AG04449 (cell line): Measurements from ENCODE around the gene ADCK2.
"Not testable (repeated sequence)": the region's sequence is repeated elsewhere in the genome, so short reads cannot be mapped to it uniquely, and the experiment has no call there.

Experiments
- CTCF ChIA-PET: fragments of 350-600 bp; formaldehyde crosslinking; extraction: SDS; loops from one replicate; lab custom pipeline; 2021; ENCODE audit warnings: antibody characterized with exemption; lab: Yijun Ruan, JAX
- POLR2A ChIA-PET: fragments of 400-600, 350-600 bp; formaldehyde crosslinking; extraction: SDS; loops from one replicate; lab custom pipeline; 2020; ENCODE audit warnings: antibody characterized with exemption, inconsistent platforms; lab: Yijun Ruan, JAX
- DNase-seq: peaks from one replicate; pipeline ENCODE4 v3.0.0-alpha.2; 2010; ENCODE audit warnings: low read depth, low spot score
- H3K4me3 ChIP-seq: 2 replicates; pipeline ENCODE4 v1.5.1; 2011; ENCODE audit warnings: low read depth, mild to moderate bottlenecking, control low read depth, low read length
- TF ChIP-seq, protein P1 (sequence below): IDR thresholded peaks from one replicate; pipeline ENCODE4 v1.5.1; 2011; ENCODE audit warnings: mild to moderate bottlenecking, moderate library complexity, low read length, control low read depth, inconsistent platforms; ENCODE audit not compliant: insufficient read depth; ENCODE audit errors: missing control alignments

The ADCK2 gene

DNA sequence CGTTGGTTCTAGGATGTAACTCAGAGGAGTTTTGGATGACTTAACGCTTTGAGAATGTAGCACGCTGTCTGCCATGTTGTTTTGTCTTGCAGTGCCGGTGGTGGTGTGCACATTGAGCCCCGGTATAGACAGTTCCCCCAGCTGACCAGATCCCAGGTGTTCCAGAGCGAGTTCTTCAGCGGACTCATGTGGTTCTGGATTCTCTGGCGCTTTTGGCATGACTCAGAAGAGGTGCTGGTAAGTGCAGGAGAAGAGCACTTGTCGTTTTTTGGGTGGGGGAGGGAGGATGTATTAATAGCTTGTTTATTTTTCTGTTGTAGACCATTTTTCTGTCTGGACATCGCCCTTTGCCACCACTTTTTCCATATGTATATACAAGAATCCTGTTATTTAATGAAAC lies 30.0 kb downstream of the ADCK2 start:
- ChIA-PET POLR2A (interaction anchor here (0.6 kb wide), 1 partner anchor 22 kb away, joined by 4 read pairs; no protein-coding TSS in a partner anchor), CTCF (interaction anchor here (0.7 to 1.1 kb wide), 2 partner anchors 20 to 23 kb away, joined by 3 read pairs; no protein-coding TSS in a partner anchor)
- no peak overlapping the region for H3K4me3 ChIP-seq
- no peak for DNase-seq
- TF ChIP-seq, protein P1, sequence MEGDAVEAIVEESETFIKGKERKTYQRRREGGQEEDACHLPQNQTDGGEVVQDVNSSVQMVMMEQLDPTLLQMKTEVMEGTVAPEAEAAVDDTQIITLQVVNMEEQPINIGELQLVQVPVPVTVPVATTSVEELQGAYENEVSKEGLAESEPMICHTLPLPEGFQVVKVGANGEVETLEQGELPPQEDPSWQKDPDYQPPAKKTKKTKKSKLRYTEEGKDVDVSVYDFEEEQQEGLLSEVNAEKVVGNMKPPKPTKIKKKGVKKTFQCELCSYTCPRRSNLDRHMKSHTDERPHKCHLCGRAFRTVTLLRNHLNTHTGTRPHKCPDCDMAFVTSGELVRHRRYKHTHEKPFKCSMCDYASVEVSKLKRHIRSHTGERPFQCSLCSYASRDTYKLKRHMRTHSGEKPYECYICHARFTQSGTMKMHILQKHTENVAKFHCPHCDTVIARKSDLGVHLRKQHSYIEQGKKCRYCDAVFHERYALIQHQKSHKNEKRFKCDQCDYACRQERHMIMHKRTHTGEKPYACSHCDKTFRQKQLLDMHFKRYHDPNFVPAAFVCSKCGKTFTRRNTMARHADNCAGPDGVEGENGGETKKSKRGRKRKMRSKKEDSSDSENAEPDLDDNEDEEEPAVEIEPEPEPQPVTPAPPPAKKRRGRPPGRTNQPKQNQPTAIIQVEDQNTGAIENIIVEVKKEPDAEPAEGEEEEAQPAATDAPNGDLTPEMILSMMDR, result no peak

DNA sequence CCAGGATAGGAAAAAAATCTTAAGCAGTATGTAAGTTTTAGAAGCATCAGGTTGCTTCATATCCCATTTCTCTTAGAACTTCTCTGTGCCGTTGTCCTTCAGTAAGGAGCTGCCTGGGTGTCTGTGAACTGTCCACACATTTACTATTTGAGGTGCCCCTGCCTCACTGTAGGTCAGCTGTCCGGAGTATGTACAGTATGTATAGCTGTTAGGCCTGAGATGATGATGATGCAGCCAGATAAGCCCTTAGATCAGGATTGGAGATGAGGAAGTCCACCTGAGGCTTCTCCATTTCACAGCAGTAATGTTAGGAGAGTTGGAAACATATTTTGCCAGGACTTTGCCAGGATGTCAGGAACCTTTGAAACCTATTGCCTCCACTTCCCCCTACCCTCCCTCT lies 31.5 kb downstream of the ADCK2 start:
- no peak for DNase-seq
- H3K4me3 ChIP-seq, result no peak overlapping the region
- CTCF ChIA-PET, result no interaction called here
- TF ChIP-seq, protein P1, result no peak
- POLR2A ChIA-PET, result no interaction called here

DNA sequence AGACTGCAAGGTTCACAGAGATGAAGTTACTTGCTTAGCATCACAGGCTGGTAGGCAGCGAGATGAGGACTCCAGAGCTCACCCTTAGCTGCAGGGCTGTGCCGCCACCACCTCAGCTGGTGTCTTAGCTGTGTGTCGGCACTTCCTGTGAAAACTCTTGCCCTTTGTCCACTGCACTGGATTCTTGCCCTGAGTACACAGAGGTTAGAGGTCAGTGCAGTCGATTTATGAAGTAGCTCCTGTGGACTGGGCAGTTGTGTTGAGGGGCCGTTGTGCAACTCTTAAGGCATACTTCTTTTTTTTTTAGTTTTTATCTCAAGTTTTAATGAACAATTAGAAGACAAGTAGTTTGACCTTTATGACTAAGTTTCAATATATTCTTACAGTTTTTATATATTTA lies 34.4 kb downstream of the ADCK2 start:
- CTCF ChIA-PET, result interaction anchor here (1.5 kb wide), 1 partner anchor 19 kb away, joined by 3 read pairs; no protein-coding TSS in a partner anchor
- H3K4me3 ChIP-seq, result no peak overlapping the region
- DNase-seq, result no peak
- POLR2A ChIA-PET, result no interaction called here
- TF ChIP-seq, protein P1, result no peak

DNA sequence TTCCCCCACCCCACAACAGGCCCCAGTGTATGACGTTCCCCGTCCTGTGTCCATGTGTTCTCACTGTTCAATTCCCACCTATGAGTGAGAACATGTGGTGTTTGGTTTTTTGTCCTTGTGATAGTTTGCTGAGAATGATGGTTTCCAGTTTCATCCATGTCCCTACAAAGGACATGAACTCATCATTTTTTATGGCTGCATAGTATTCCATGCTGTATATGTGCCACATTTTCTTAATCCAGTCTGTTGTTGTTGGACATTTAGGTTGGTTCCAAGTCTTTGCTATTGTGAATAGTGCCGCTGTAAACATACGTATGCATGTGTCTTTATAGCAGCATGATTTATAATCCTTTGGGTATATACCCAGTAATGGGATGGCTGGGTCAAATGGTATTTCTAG lies 36.0 kb downstream of the ADCK2 start:
- POLR2A ChIA-PET, DNase-seq, CTCF ChIA-PET, H3K4me3 ChIP-seq: not testable (repeated sequence)

DNA sequence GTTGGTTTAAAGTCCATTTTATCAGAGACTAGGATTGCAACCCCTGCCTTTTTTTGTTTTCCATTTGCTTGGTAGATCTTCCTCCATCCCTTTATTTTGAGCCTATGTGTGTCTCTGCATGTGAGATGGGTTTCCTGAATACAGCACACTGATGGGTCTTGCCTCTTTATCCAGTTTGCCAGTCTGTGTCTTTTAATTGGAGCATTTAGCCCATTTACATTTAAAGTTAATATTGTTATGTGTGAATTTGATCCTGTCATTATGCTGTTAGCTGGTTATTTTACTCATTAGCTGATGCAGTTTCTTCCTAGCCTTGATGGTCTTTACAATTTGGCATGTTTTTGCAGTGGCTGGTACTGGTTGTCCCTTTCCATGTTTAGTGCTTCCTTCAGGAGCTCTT lies 39.6 kb downstream of the ADCK2 start:
- CTCF ChIA-PET, H3K4me3 ChIP-seq, DNase-seq, POLR2A ChIA-PET: not testable (repeated sequence)

DNA sequence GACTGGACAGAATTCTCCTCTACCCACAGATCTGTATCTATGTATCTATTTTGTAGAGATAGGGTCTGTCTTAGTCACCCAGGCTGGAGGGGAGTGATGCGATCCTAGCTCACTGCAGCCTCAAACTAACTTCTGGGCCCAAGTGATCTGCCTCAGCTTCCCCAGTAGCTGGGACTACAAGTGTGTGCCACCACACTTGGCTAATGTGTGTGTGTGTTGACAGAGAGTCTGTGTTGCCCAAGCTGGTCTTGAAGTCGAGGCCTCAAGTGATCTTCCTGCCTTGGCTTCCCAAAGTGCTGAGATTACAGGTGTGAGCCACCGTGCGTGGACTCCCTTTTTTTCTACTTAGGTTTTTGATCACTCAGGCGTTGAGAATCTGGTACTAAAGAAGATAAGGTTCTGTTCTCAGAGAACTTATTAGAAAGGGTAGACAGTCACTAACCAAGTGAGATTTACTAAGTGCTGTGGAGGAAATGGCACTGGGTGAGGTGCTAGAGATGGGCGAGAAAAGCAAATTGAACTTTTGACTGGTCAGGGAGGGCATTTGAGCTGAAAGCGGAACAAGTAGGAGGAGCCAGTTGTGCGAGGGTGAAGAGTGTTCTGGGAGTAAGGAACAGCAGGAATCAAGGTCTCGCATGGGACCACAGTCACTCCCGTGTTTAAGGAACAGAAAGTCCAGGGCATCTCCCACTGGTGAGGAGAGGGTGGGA lies 41.7 kb downstream of the ADCK2 start:
- DNase-seq, result no peak
- CTCF ChIA-PET, result no interaction called here
- TF ChIP-seq, protein P1, result no peak
- H3K4me3 ChIP-seq, result no peak overlapping the region
- POLR2A ChIA-PET, result no interaction called here

DNA sequence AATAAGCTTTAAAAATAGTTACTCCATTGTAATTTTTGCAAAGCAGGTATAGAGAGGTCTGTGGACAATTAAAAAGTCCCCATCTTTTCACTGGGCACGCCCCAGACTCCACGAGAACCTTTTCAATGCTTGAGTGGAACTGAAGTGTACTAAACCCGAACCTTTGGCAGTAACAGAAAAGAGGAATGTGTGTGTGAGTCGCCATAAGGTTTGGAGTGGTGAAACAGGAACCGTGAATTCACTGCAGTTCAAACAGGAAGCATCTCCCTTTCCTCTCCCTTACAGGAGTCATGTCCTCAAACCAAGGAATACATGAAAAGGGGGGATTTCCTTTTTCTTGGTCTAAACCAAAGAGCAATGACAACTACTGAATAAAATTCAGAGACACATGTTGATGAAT lies 47.0 kb downstream of the ADCK2 start:
- no peak overlapping the region for H3K4me3 ChIP-seq

More for the DNA sequence above, 47.0 kb downstream of the ADCK2 start:
- TF ChIP-seq, protein P1, result no peak
- ChIA-PET CTCF (no interaction called here), POLR2A (no interaction called here)
- DNase-seq, result no peak
